AG09319 (cell line): Measurements from ENCODE around the gene RNF126.

Experiments used
- DNase-seq: peaks from one replicate; pipeline ENCODE4 v3.0.0-alpha.2; 2010; ENCODE audit warnings: low read depth; ENCODE audit errors: extremely low read depth
- CTCF ChIP-seq: IDR thresholded peaks from 2 replicates; pipeline ENCODE4 v1.5.1; 2011; ENCODE audit warnings: low read depth, mild to moderate bottlenecking, inconsistent platforms, low read length, moderate library complexity

Gene RNF126

GRCh38 chr19:651114-651818, 11.7 kb downstream of the RNF126 start:
- no peak for TF ChIP-seq CTCF
- DNase-seq, result no peak

GRCh38 chr19:650121-650520, 12.9 kb downstream of the RNF126 start:
- DNase-seq, result no peak
- TF ChIP-seq CTCF, result no peak

GRCh38 chr19:648904-649801, 13.9 kb downstream of the RNF126 start:
- no peak for DNase-seq
- no peak for TF ChIP-seq CTCF

- no peak for DNase-seq
- TF ChIP-seq CTCF, result no peak
These were observed 14.7 kb downstream of the RNF126 start for GRCh38 chr19:648305-648704.

- DNase-seq, result no peak
- no peak for TF ChIP-seq CTCF
These were observed 15.3 kb downstream of the RNF126 start for GRCh38 chr19:647566-648284.

GRCh38 chr19:646779-647565, 16.0 kb downstream of the RNF126 start:
- no peak for TF ChIP-seq CTCF
- no peak for DNase-seq
